Breast epithelium (tissue), 3 donors: Measurements from ENCODE around the gene FLAD1.

Experiments
- POLR2AphosphoS5 ChIP-seq, 3 donors: sonication (generic); formaldehyde crosslinking; IDR thresholded peaks; one replicate each; pipeline ENCODE4 v1.6.1; 2017; ENCODE audit warnings: antibody characterized with exemption in 3 of 3
- TF ChIP-seq, protein P1 (sequence below), 3 donors: fragments of 450-650 bp; IDR thresholded peaks; one replicate each; pipeline ENCODE4 v1.5.1; 2016 to 2017; ENCODE audit warnings: antibody characterized with exemption in 3 of 3, mild to moderate bottlenecking in 3 of 3, moderate library complexity in 3 of 3

DNA sequence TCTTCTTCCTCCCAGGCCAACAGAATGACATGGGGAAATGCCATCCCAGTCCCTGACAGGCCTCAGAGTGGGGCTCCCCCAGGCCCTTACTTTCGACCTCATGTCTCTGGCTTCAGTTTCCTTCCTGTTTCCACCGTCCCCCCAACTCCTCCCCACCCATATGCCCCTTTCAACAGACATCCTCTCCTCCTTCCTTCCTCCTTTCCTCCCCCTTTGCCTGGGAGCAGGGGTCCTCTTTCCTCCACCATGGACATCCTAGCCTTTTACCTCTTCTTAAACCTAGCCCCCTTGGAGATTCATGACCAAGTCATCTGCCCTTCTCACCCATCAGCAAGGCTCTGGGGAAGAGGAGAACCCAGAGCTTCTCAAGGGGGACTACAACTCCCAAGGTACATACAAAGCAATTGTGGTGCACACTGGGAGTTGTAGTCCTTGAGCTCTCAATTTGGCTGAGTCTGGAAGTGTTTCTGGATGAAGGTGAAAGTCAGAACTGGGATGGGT lies 23.5 kb downstream of the FLAD1 start:
- TF ChIP-seq, protein P1, sequence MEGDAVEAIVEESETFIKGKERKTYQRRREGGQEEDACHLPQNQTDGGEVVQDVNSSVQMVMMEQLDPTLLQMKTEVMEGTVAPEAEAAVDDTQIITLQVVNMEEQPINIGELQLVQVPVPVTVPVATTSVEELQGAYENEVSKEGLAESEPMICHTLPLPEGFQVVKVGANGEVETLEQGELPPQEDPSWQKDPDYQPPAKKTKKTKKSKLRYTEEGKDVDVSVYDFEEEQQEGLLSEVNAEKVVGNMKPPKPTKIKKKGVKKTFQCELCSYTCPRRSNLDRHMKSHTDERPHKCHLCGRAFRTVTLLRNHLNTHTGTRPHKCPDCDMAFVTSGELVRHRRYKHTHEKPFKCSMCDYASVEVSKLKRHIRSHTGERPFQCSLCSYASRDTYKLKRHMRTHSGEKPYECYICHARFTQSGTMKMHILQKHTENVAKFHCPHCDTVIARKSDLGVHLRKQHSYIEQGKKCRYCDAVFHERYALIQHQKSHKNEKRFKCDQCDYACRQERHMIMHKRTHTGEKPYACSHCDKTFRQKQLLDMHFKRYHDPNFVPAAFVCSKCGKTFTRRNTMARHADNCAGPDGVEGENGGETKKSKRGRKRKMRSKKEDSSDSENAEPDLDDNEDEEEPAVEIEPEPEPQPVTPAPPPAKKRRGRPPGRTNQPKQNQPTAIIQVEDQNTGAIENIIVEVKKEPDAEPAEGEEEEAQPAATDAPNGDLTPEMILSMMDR (IDR thresholded peaks at IDR 0.05): no peak
- no peak for TF ChIP-seq POLR2AphosphoS5 (IDR thresholded peaks at IDR 0.05)
